Activated naive CD4-positive, alpha-beta T cell treated with anti-CD3 and anti-CD28 coated beads, Interleukin-2, amount 50 U/mL, for 72 hours (primary cell): ENCODE measurements around the gene MAML3. TPM values are rescaled to one million over a fixed set of nuclear protein-coding genes. Genes with fewer than 3 reads are reported as not detected.
A peak's percentile ranks its signal among the peaks of the same experiment; 100 is the strongest.
"Not testable (repeated sequence)": the region's sequence is repeated elsewhere in the genome, so short reads cannot be mapped to it uniquely, and the experiment has no call there.

Source experiments
- ATAC-seq, 2 donors: fragments of 150-1000 bp; cut with Tn5 transposase; 2 replicates each; pipeline ENCODE4 v1.10.0; 2021; ENCODE audit warnings: mild to moderate bottlenecking in 2 of 2, moderate library complexity in 2 of 2
- DNase-seq, 2 donors: peaks; one replicate each; pipeline ENCODE4 v3.0.0; 2021 to 2022; ENCODE audit warnings: low spot score in 2 of 2
- H3K27ac Mint-ChIP-seq, 2 donors: one replicate each; pipeline ENCODE4 v1.8.0; 2022; ENCODE audit warnings: mild to moderate bottlenecking in 2 of 2, mixed read lengths in 2 of 2
- H3K36me3 Mint-ChIP-seq, 2 donors: one replicate each; pipeline ENCODE4 v1.8.0; 2022; ENCODE audit warnings: mixed read lengths in 2 of 2
- H3K9me3 Mint-ChIP-seq, 2 donors: one replicate each; pipeline ENCODE4 v1.8.0; 2022; ENCODE audit warnings: mixed read lengths in 2 of 2
- total RNA-seq, 2 donors: library from RNA; stranded (reverse); gene quantifications; one replicate each; pipeline ENCODE4 v1.2.3, GENCODE V29; 2022

The MAML3 gene
- total RNA-seq, 2 donors from 2014 or later, result 0.70 to 1.0 TPM

GRCh38 chr4:139704915-139705485, 449.0 kb downstream of the MAML3 start:
- H3K9me3 Mint-ChIP-seq, result no peaks in the 10 kb centered on the region
- no peak overlapping the region for H3K27ac Mint-ChIP-seq
- H3K36me3 Mint-ChIP-seq, result peaks cover 5 to 6% of the 10 kb centered on the region in 2 donors
- ATAC-seq, result no peak
- no peak for DNase-seq

- Mint-ChIP-seq H3K36me3 (peaks cover 0 to 12% of the 10 kb centered on the region in 2 donors), H3K9me3 (peaks cover 3% of the 10 kb centered on the region in 2 donors), H3K27ac (no peak overlapping the region)
- DNase-seq (no peak), ATAC-seq (peak in 1 of 2 donors; percentile 94)
Observed at GRCh38 chr4:139700568-139700967, 453.4 kb downstream of the MAML3 start.

- ATAC-seq, DNase-seq, H3K36me3 Mint-ChIP-seq, H3K27ac Mint-ChIP-seq, H3K9me3 Mint-ChIP-seq: not testable (repeated sequence)
Observed at GRCh38 chr4:139698167-139698925, 455.6 kb downstream of the MAML3 start.

- H3K9me3 Mint-ChIP-seq, result peaks cover 3% of the 10 kb centered on the region in 2 donors
- ATAC-seq (no peak), DNase-seq (no peak)
- no peak overlapping the region for H3K27ac Mint-ChIP-seq
- peaks cover 0 to 6% of the 10 kb centered on the region in 2 donors for H3K36me3 Mint-ChIP-seq
Observed at GRCh38 chr4:139696491-139696890, 457.5 kb downstream of the MAML3 start.

- no peak overlapping the region for H3K27ac Mint-ChIP-seq
- ATAC-seq (no peak), DNase-seq (no peak)
- peaks cover 0 to 6% of the 10 kb centered on the region in 2 donors for H3K36me3 Mint-ChIP-seq
- peaks cover 3% of the 10 kb centered on the region in 2 donors for H3K9me3 Mint-ChIP-seq
Observed at GRCh38 chr4:139694522-139695107, 459.4 kb downstream of the MAML3 start.

GRCh38 chr4:139692309-139693012, 461.5 kb downstream of the MAML3 start:
- ATAC-seq, result no peak
- Mint-ChIP-seq H3K9me3 (peaks cover 0 to 3% of the 10 kb centered on the region in 2 donors), H3K36me3 (no peaks in the 10 kb centered on the region), H3K27ac (peak overlapping the region; percentile 24 to 69)
- no peak for DNase-seq

GRCh38 chr4:139690419-139690818, 463.6 kb downstream of the MAML3 start:
- no peak overlapping the region for H3K27ac Mint-ChIP-seq
- H3K9me3 Mint-ChIP-seq, result no peaks in the 10 kb centered on the region
- H3K36me3 Mint-ChIP-seq, result peaks cover 0 to under 1% of the 10 kb centered on the region in 2 donors
- DNase-seq (no peak), ATAC-seq (no peak)

GRCh38 chr4:139689093-139689722, 464.8 kb downstream of the MAML3 start:
- H3K27ac Mint-ChIP-seq, result peak overlapping the region in 1 of 2 donors; percentile 2
- no peak for ATAC-seq

GRCh38 chr4:139686988-139687387, 467.0 kb downstream of the MAML3 start:
- Mint-ChIP-seq H3K27ac (no peak overlapping the region), H3K9me3 (peaks cover 3 to 11% of the 10 kb centered on the region in 2 donors), H3K36me3 (peaks cover 12 to 26% of the 10 kb centered on the region in 2 donors)
- DNase-seq, result no peak
- ATAC-seq, result no peak

More at GRCh38 chr4:139689093-139689722, 464.8 kb downstream of the MAML3 start:
- Mint-ChIP-seq H3K9me3 (peaks cover 3 to 5% of the 10 kb centered on the region in 2 donors), H3K36me3 (peaks cover 4 to 8% of the 10 kb centered on the region in 2 donors)
- DNase-seq, result no peak

- H3K36me3 Mint-ChIP-seq, result peaks cover 12 to 27% of the 10 kb centered on the region in 2 donors
- H3K27ac Mint-ChIP-seq, result no peak overlapping the region
- peaks cover 3 to 11% of the 10 kb centered on the region in 2 donors for H3K9me3 Mint-ChIP-seq
- DNase-seq (no peak), ATAC-seq (no peak)
Observed at GRCh38 chr4:139686130-139686529, 467.9 kb downstream of the MAML3 start.

- H3K27ac Mint-ChIP-seq, result peak overlapping the region in 1 of 2 donors; percentile 79
- peaks cover 3 to 11% of the 10 kb centered on the region in 2 donors for H3K9me3 Mint-ChIP-seq
- peak in 1 of 2 donors; percentile 82 for ATAC-seq
- peaks cover 12 to 33% of the 10 kb centered on the region in 2 donors for H3K36me3 Mint-ChIP-seq
- no peak for DNase-seq
Observed at GRCh38 chr4:139685180-139685579, 468.8 kb downstream of the MAML3 start.

GRCh38 chr4:139684351-139684750, 469.6 kb downstream of the MAML3 start:
- DNase-seq, result no peak
- Mint-ChIP-seq H3K27ac (no peak overlapping the region), H3K9me3 (peaks cover 3 to 11% of the 10 kb centered on the region in 2 donors), H3K36me3 (peaks cover 12 to 38% of the 10 kb centered on the region in 2 donors)
- no peak for ATAC-seq

- ATAC-seq (no peak), DNase-seq (no peak)
- Mint-ChIP-seq H3K27ac (no peak overlapping the region), H3K9me3 (peaks cover 3 to 11% of the 10 kb centered on the region in 2 donors), H3K36me3 (peaks cover 12 to 52% of the 10 kb centered on the region in 2 donors)
Observed at GRCh38 chr4:139682741-139683151, 471.2 kb downstream of the MAML3 start.

- no peak for ATAC-seq
- Mint-ChIP-seq H3K27ac (peak overlapping the region in 1 of 2 donors; percentile 12), H3K36me3 (peaks cover 12 to 52% of the 10 kb centered on the region in 2 donors), H3K9me3 (peaks cover 3 to 11% of the 10 kb centered on the region in 2 donors)
- DNase-seq, result no peak
Observed at GRCh38 chr4:139682309-139682708, 471.7 kb downstream of the MAML3 start.

GRCh38 chr4:139676913-139677585, 476.9 kb downstream of the MAML3 start:
- Mint-ChIP-seq H3K36me3 (peaks cover 0 to 26% of the 10 kb centered on the region in 2 donors), H3K9me3 (no peaks in the 10 kb centered on the region), H3K27ac (peak overlapping the region in 1 of 2 donors; percentile 9)
- DNase-seq, result no peak
- no peak for ATAC-seq

GRCh38 chr4:139676365-139676764, 477.6 kb downstream of the MAML3 start:
- DNase-seq (no peak), ATAC-seq (no peak)
- Mint-ChIP-seq H3K36me3 (peaks cover 0 to 24% of the 10 kb centered on the region in 2 donors), H3K9me3 (no peaks in the 10 kb centered on the region), H3K27ac (no peak overlapping the region)
